ENCODE measurements around the gene CASP5.

GRCh38 chr11:105049481-105049880 lies 26.5 kb upstream of the CASP5 start:
- TF ChIP-seq CTCF (IDR thresholded peaks at IDR 0.05), result no peak
- no peak for TF ChIP-seq GABPB1 (CRISPR knock-in tag; IDR thresholded peaks at IDR 0.05)
- TF ChIP-seq PREB (CRISPR knock-in tag; IDR thresholded peaks at IDR 0.05; ENCODE audit: borderline replicate concordance), result no peak

All from WTC11 (cell line).